H1 (cell line): ENCODE data around the gene CREB3. TPM values are rescaled to one million over a fixed set of nuclear protein-coding genes. Genes with fewer than 3 reads are reported as not detected.

Experiments
- CTCF ChIA-PET: fragments of 300-600 bp; sonication (Branson Sonifier 250); formaldehyde crosslinking; loops from one replicate; lab custom pipeline; 2021; ENCODE audit not compliant: partially characterized antibody; lab: Charles Lee
- POLR2A ChIA-PET: fragments of 300-600 bp; sonication (Branson Sonifier 250); formaldehyde crosslinking; loops from one replicate; lab custom pipeline; 2021; ENCODE audit warnings: inconsistent platforms; ENCODE audit not compliant: partially characterized antibody; lab: Charles Lee
- DNase-seq, 2 experiments: peaks; one replicate each; pipeline versions ENCODE4 v3.0.0 to v3.0.0-alpha.2; 2010 to 2022; ENCODE audit warnings: low spot score in 2 of 2, low read depth in 1 of 2, mixed read lengths in 1 of 2
- FAIRE-seq: peaks from 2 replicates; lab custom pipeline; 2011; peaks lifted over from hg19 to GRCh38; lab: Jason Lieb, UNC
- H2AFZ ChIP-seq: 2 replicates; pipeline ENCODE4 v1.8.1; 2012; ENCODE audit warnings: low read length, inconsistent platforms
- H2AK5ac ChIP-seq: 2 replicates; pipeline ENCODE4 v1.6.1; 2013; ENCODE audit warnings: low read depth, low read length
- H2BK120ac ChIP-seq: replicated peaks from 2 replicates; pipeline ENCODE3; 2013; ENCODE audit warnings: low read depth, low read length, inconsistent platforms
- H2BK12ac ChIP-seq: 2 replicates; pipeline ENCODE4 v1.6.1; 2013; ENCODE audit warnings: low read depth, low read length
- H2BK15ac ChIP-seq: 2 replicates; pipeline ENCODE4 v1.6.1; 2013; ENCODE audit warnings: low read length
- H2BK20ac ChIP-seq: 2 replicates; pipeline ENCODE4 v1.6.1; 2013; ENCODE audit warnings: low read length
- H2BK5ac ChIP-seq: 2 replicates; pipeline ENCODE4 v1.6.1; 2013; ENCODE audit warnings: low read depth, low read length
- H3K14ac ChIP-seq: 2 replicates; pipeline ENCODE4 v1.6.1; 2013; ENCODE audit warnings: inconsistent platforms; ENCODE audit not compliant: insufficient read length
- H3K18ac ChIP-seq: 2 replicates; pipeline ENCODE4 v1.6.1; 2013; ENCODE audit warnings: low read length; ENCODE audit errors: extremely low read depth
- H3K23ac ChIP-seq: 2 replicates; pipeline ENCODE4 v1.6.1; 2013; ENCODE audit warnings: inconsistent platforms; ENCODE audit not compliant: insufficient read length
- H3K23me2 ChIP-seq: 2 replicates; pipeline ENCODE4 v1.6.1; 2013; ENCODE audit warnings: low read depth, low read length
- H3K27ac ChIP-seq: 2 replicates; pipeline ENCODE4 v1.6.1; 2011; ENCODE audit warnings: low read depth, low read length, inconsistent platforms
- H3K27me3 ChIP-seq, 4 experiments: replicated peaks in 1 of 4; 1 replicate in 1 of 4; 2 replicates in 3 of 4; pipeline versions ENCODE4 v1.6.1 to v1.8.1; 2011 to 2013; ENCODE audit warnings: low read length in 3 of 4, mild to moderate bottlenecking in 3 of 4, inconsistent platforms in 2 of 4, mixed read lengths in 2 of 4, moderate library complexity in 1 of 4; ENCODE audit not compliant: control insufficient read depth in 3 of 4, insufficient read depth in 3 of 4; ENCODE audit errors: extremely low read depth in 1 of 4
- H3K36me3 ChIP-seq, 4 experiments: 2 replicates each; pipeline versions ENCODE4 v1.6.1 to v1.8.1; 2011 to 2013; ENCODE audit warnings: mild to moderate bottlenecking in 4 of 4, low read length in 3 of 4, moderate library complexity in 2 of 4, control low read depth in 1 of 4, inconsistent platforms in 1 of 4; ENCODE audit not compliant: insufficient read depth in 4 of 4, control insufficient read depth in 2 of 4
- H3K4ac ChIP-seq: replicated peaks from 2 replicates; pipeline ENCODE3; 2013; ENCODE audit warnings: low read length, low read depth, mixed read lengths, inconsistent platforms; ENCODE audit not compliant: insufficient read length
- H3K4me1 ChIP-seq, 4 experiments: replicated peaks in 1 of 4; 1 replicate in 1 of 4; 2 replicates in 3 of 4; pipeline versions ENCODE4 v1.6.1 to v1.8.1; 2011 to 2013; ENCODE audit warnings: low read length in 3 of 4, inconsistent platforms in 2 of 4, mixed read lengths in 1 of 4; ENCODE audit not compliant: insufficient read depth in 4 of 4, control insufficient read depth in 3 of 4
- H3K4me2 ChIP-seq, 2 experiments: 2 replicates each; pipeline versions ENCODE4 v1.6.1 to v1.8.1; 2011 to 2013; ENCODE audit warnings: low read depth in 2 of 2, low read length in 2 of 2, control low read depth in 1 of 2, inconsistent platforms in 1 of 2, mild to moderate bottlenecking in 1 of 2; ENCODE audit not compliant: insufficient read depth in 1 of 2
- H3K4me3 ChIP-seq, 4 experiments: fragments of 200-600, 300-600 bp in 1 of 4; sonication (generic), shearing (Covaris generic), sonication (Bioruptor Twin) in 1 of 4; 2 replicates each; pipeline versions ENCODE4 v1.5.1 to v1.8.1; 2011 to 2016; ENCODE audit warnings: low read length in 4 of 4, low read depth in 3 of 4, control low read depth in 2 of 4, inconsistent platforms in 2 of 4, mild to moderate bottlenecking in 2 of 4, mixed read lengths in 1 of 4, moderate library complexity in 1 of 4; ENCODE audit not compliant: insufficient read depth in 2 of 4; ENCODE audit errors: extremely low read depth in 1 of 4
- H3K56ac ChIP-seq: replicated peaks from 2 replicates; pipeline ENCODE3; 2013; ENCODE audit warnings: low read depth, mild to moderate bottlenecking, mixed read lengths, low read length, inconsistent platforms; ENCODE audit not compliant: insufficient read length
- H3K79me1 ChIP-seq: 2 replicates; pipeline ENCODE4 v1.6.1; 2013; ENCODE audit warnings: low read depth, low read length, control low read depth
- H3K79me2 ChIP-seq, 2 experiments: 2 replicates each; pipeline versions ENCODE4 v1.6.1 to v1.8.1; 2012 to 2013; ENCODE audit warnings: low read length in 2 of 2, mild to moderate bottlenecking in 2 of 2, inconsistent platforms in 1 of 2; ENCODE audit not compliant: insufficient read depth in 2 of 2, control insufficient read depth in 1 of 2
- H3K9ac ChIP-seq, 4 experiments: replicated peaks in 1 of 4; 1 replicate in 1 of 4; 2 replicates in 3 of 4; pipeline versions ENCODE4 v1.6.1 to v1.8.1; 2011 to 2013; ENCODE audit warnings: low read depth in 3 of 4, low read length in 3 of 4, control low read depth in 2 of 4, mild to moderate bottlenecking in 2 of 4, moderate library complexity in 2 of 4, inconsistent platforms in 1 of 4; ENCODE audit errors: extremely low read depth in 1 of 4
- H3K9me3 ChIP-seq, 2 experiments: 2 replicates each; pipeline versions ENCODE4 v1.6.1 to v1.8.1; 2012 to 2013; ENCODE audit warnings: mild to moderate bottlenecking in 2 of 2, moderate library complexity in 2 of 2, control low read depth in 1 of 2, inconsistent platforms in 1 of 2, low read depth in 1 of 2, low read length in 1 of 2, mixed read lengths in 1 of 2; ENCODE audit not compliant: insufficient read depth in 2 of 2
- H4K20me1 ChIP-seq, 2 experiments: replicated peaks in 1 of 2; 2 replicates each; pipeline versions ENCODE3 to v1.8.1; 2011 to 2013; ENCODE audit warnings: inconsistent platforms in 2 of 2, low read length in 2 of 2, mild to moderate bottlenecking in 1 of 2; ENCODE audit not compliant: insufficient read depth in 2 of 2, control insufficient read depth in 1 of 2
- H4K5ac ChIP-seq: 2 replicates; pipeline ENCODE4 v1.6.1; 2013; ENCODE audit warnings: low read length, low read depth, mixed read lengths, inconsistent platforms; ENCODE audit not compliant: insufficient read length
- H4K8ac ChIP-seq: 2 replicates; pipeline ENCODE4 v1.8.0; 2013; ENCODE audit warnings: mild to moderate bottlenecking, moderate library complexity, low read length, inconsistent platforms; ENCODE audit not compliant: insufficient read depth; ENCODE audit errors: extremely low read depth
- H4K91ac ChIP-seq: replicated peaks from 2 replicates; pipeline ENCODE3; 2013; ENCODE audit warnings: low read length, mixed read lengths, inconsistent platforms; ENCODE audit not compliant: insufficient read length
- E2F6 ChIP-seq: IDR thresholded peaks from 2 replicates; pipeline ENCODE4 v1.6.1; 2012; ENCODE audit warnings: inconsistent platforms
- GTF2F1 ChIP-seq: IDR thresholded peaks from 2 replicates; pipeline ENCODE4 v1.6.1; 2012; ENCODE audit warnings: low read depth, low read length, improper control_type of control experiment, borderline replicate concordance
- KDM5A ChIP-seq: fragments of 200-600 bp; IDR thresholded peaks from 2 replicates; pipeline ENCODE4 v1.7.1; 2012; ENCODE audit warnings: mild to moderate bottlenecking, low read length, inconsistent platforms, mixed read lengths
- RNF2 ChIP-seq: fragments of 200-900, 300-1000 bp; sonication (generic); IDR thresholded peaks from 2 replicates; pipeline ENCODE4 v1.7.1; 2016; ENCODE audit warnings: borderline replicate concordance, low read depth, mild to moderate bottlenecking, antibody characterized with exemption, low read length; ENCODE audit not compliant: poor library complexity, severe bottlenecking; ENCODE audit errors: missing control alignments
- SP2 ChIP-seq: IDR thresholded peaks from 2 replicates; pipeline ENCODE4 v1.6.1; 2012; ENCODE audit warnings: mild to moderate bottlenecking, low read length, inconsistent platforms
- SRF ChIP-seq: IDR thresholded peaks from 2 replicates; pipeline ENCODE4 v1.6.1; 2011; ENCODE audit warnings: mild to moderate bottlenecking, low read depth, low read length, moderate library complexity
- TAF1 ChIP-seq: IDR thresholded peaks from 2 replicates; pipeline ENCODE4 v1.6.1; 2011; ENCODE audit warnings: mild to moderate bottlenecking, low read depth, low read length
- TAF7 ChIP-seq: optimal IDR thresholded peaks from 2 replicates; pipeline ENCODE3; 2011; ENCODE audit warnings: low read depth, mild to moderate bottlenecking, inconsistent platforms, low read length, moderate library complexity, borderline replicate concordance
- TBP ChIP-seq: IDR thresholded peaks from 2 replicates; pipeline ENCODE4 v1.6.1; 2011; ENCODE audit warnings: low read depth, low read length, improper control_type of control experiment
- WGBS, 2 experiments: shearing (Covaris generic) in 1 of 2; methylation state at CpG; one replicate each; pipeline versions ENCODE4 v1.1.6 to v1.1.7; 2013 to 2015; ENCODE audit warnings: low lambda C conversion rate in 2 of 2, mixed read lengths in 2 of 2, inconsistent platforms in 1 of 2, low coverage in 1 of 2, missing lambda C conversion rate in 1 of 2; ENCODE audit not compliant: insufficient replicate concordance in 2 of 2, insufficient coverage in 1 of 2, insufficient read length in 1 of 2; ENCODE audit errors: extremely low coverage in 1 of 2, missing lambda C conversion rate in 1 of 2; 5-methylcytosine and 5-hydroxymethylcytosine counted together
- polyA plus RNA-seq, 7 experiments: library from polyadenylated mRNA; depleted of rRNA in 3 of 7; stranded (reverse) in 5 of 7; unstranded in 2 of 7; fragments of >200 nt in 5 of 7; fragments of 200-250 nt in 2 of 7; gene quantifications; 1 replicate in 5 of 7; 2 replicates in 1 of 7; 4 replicates in 1 of 7; pipeline versions ENCODE4 v1.2.1 to v1.2.3, GENCODE V29; 2011 to 2013; ENCODE audit warnings: missing spikeins in 2 of 7, mixed read lengths in 2 of 7
- total RNA-seq: library from RNA; stranded (reverse); fragmentation: NEBNext Ultra II Directional; extraction: Animal tissue kit (Norgen Biotek cat#: 25700); gene quantifications from 2 replicates; pipeline ENCODE4 v1.2.1, GENCODE V29; 2021
- TF ChIP-seq, protein P1 (sequence below), 3 experiments: IDR thresholded peaks; 1 replicate in 2 of 3; 2 replicates in 1 of 3; pipeline versions ENCODE4 v1.5.1 to v1.6.1; 2011; ENCODE audit warnings: low read length in 3 of 3, mild to moderate bottlenecking in 3 of 3, inconsistent platforms in 2 of 3, low read depth in 1 of 3, moderate library complexity in 1 of 3; ENCODE audit not compliant: insufficient read depth in 1 of 3; ENCODE audit errors: control extremely low read depth in 1 of 3

CREB3 gene
- total and polyA plus RNA-seq, 2 of the 8 experiments (the other 6 are each of a cell fraction or from before 2014, with no cell fraction given): 24.4 to 25.7 TPM

DNA sequence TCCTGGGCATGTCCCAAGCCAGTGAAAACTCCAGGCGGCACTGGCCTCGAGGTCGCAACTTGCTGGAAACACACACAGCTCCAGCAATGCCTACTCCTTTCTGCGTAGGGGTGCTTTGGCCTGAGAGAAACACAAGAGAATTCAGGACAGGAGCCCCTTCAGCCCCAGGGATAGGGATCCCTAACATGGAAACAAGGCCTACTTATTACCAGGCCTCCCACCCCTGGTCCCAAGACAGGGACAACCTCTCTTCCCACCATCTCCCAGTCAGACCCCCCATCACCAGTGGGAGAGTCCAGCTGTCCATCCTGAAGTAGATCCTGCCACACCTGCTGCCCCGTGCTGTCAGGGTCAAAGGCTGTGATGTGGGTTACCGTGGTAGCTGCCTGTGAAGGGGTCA lies 7.8 kb downstream of the CREB3 start:
- CTCF ChIA-PET: interaction anchor here (1.0 to 6.0 kb wide), 3 partner anchors 9 to 79 kb away, joined by 3 to 49 read pairs (median 5); partner anchors contain the start of genes CREB3, GBA2, RGP1 and TLN1
- Histone ChIP-seq H3K23me2 (no peaks in the 10 kb centered on the region; the same call in 1 of the 2 replicates), H3K23ac (no peak overlapping the region), H2BK120ac (no peak overlapping the region), H3K9me3 (no peaks in the 10 kb centered on the region; a peak in 1 of 4 replicates), H2BK15ac (no peak overlapping the region), H2AK5ac (no peak overlapping the region), H2BK5ac (peak overlapping the region; percentile 35; the same call in 1 of the 2 replicates), H2BK12ac (no peak overlapping the region), H3K27ac (no peak overlapping the region), H3K4me1 (peaks cover 0 to 2% (median under 1%) of the 10 kb centered on the region in 4 experiments; a peak in 2 of 7 replicates), H3K56ac (no peak overlapping the region), H3K79me2 (peaks cover 0 to 5% of the 10 kb centered on the region in 2 experiments; a peak in 1 of 4 replicates), H3K4me3 (no peak overlapping the region), H3K4ac (no peak overlapping the region), H4K91ac (no peak overlapping the region), H4K20me1 (peaks cover 7 to 22% of the 10 kb centered on the region in 2 experiments), H2AFZ (no peak overlapping the region), H3K36me3 (peaks cover 34 to 79% (median 77%) of the 10 kb centered on the region in 4 experiments), H3K4me2 (no peak overlapping the region), H3K9ac (no peak overlapping the region; a peak in 1 of 7 replicates), H2BK20ac (no peak overlapping the region), H4K5ac (no peak overlapping the region), H4K8ac (no peak overlapping the region), H3K14ac (no peak overlapping the region), H3K27me3 (no peaks in the 10 kb centered on the region), H3K18ac (no peak overlapping the region), H3K79me1 (peaks cover 5% of the 10 kb centered on the region; the same call in 1 of the 2 replicates)
- no peak for DNase-seq
- no peak for FAIRE-seq
- POLR2A ChIA-PET: interaction anchor here (0.6 to 4.8 kb wide), 10 partner anchors 8 to 1108 kb away, joined by 3 to 35 read pairs (median 4); partner anchors contain the start of genes CREB3, GBA2, RGP1 and TLN1
- 86% methylated on average over 6 of the region's 6 CpGs; no CpG with 5 or more reads in 1 of the 2 experiments for WGBS, 2 experiments
- no peak for TF ChIP-seq GTF2F1
- no peak for TF ChIP-seq TBP
- TF ChIP-seq SRF: no peak
- TF ChIP-seq, protein P1, sequence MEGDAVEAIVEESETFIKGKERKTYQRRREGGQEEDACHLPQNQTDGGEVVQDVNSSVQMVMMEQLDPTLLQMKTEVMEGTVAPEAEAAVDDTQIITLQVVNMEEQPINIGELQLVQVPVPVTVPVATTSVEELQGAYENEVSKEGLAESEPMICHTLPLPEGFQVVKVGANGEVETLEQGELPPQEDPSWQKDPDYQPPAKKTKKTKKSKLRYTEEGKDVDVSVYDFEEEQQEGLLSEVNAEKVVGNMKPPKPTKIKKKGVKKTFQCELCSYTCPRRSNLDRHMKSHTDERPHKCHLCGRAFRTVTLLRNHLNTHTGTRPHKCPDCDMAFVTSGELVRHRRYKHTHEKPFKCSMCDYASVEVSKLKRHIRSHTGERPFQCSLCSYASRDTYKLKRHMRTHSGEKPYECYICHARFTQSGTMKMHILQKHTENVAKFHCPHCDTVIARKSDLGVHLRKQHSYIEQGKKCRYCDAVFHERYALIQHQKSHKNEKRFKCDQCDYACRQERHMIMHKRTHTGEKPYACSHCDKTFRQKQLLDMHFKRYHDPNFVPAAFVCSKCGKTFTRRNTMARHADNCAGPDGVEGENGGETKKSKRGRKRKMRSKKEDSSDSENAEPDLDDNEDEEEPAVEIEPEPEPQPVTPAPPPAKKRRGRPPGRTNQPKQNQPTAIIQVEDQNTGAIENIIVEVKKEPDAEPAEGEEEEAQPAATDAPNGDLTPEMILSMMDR (IDR thresholded peaks at IDR 0.05; ENCODE audit: control extremely low read depth in 1 of 3, insufficient read depth in 1 of 3, low read depth in 1 of 3, low read length in 3 of 3): no peak
- TF ChIP-seq TAF1: no peak
- TF ChIP-seq SP2: no peak
- TF ChIP-seq RNF2: no peak
- TF ChIP-seq E2F6: no peak
- TF ChIP-seq KDM5A: no peak
- no peak for TF ChIP-seq TAF7
